HL-60 (cell line): ENCODE data around the gene PHF24.

Experiments used
- CTCF ChIP-seq: IDR thresholded peaks from one replicate; pipeline ENCODE4 v1.5.1; 2011; ENCODE audit warnings: low read length, control low read depth, inconsistent platforms; ENCODE audit not compliant: insufficient read depth
- GABPA ChIP-seq: IDR thresholded peaks from 2 replicates; pipeline ENCODE4 v1.6.1; 2012; ENCODE audit warnings: low read depth
- POLR2AphosphoS5 ChIP-seq: IDR thresholded peaks from 2 replicates; pipeline ENCODE4 v1.6.1; 2012; ENCODE audit warnings: low read depth
- REST ChIP-seq: IDR thresholded peaks from 2 replicates; pipeline ENCODE4 v1.6.1; 2012; ENCODE audit warnings: low read depth; ENCODE audit not compliant: insufficient replicate concordance

GRCh38 chr9:35027860-35028259 lies 69.8 kb downstream of the PHF24 start:
- no peak for TF ChIP-seq CTCF
- no peak for TF ChIP-seq POLR2AphosphoS5
- TF ChIP-seq REST, result no peak
- no peak for TF ChIP-seq GABPA
